Measurements from ENCODE around the gene NEUROD6.

DNA sequence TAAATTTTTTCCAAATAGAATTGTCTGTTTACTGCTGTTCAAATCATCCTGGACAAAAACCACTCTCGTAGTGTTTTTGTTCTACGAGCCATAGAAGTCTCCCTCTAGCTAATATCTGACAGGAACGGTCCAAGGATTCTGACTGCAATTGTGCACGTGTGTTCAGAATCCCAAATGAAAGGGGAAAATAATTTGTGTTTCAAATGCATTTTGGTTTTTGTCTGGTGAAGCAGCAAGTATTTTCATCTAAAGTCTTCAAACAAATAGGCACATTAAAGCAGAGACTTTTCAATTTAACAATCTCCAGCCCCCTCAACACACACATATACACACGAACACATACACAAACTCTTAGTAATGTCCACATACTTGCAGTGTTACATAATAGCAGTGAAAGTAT, 475 bp downstream of the NEUROD6 start:
- TF ChIP-seq NFATC4 (CRISPR knock-in tag; IDR thresholded peaks at IDR 0.05): no peak
- TF ChIP-seq, protein P1, sequence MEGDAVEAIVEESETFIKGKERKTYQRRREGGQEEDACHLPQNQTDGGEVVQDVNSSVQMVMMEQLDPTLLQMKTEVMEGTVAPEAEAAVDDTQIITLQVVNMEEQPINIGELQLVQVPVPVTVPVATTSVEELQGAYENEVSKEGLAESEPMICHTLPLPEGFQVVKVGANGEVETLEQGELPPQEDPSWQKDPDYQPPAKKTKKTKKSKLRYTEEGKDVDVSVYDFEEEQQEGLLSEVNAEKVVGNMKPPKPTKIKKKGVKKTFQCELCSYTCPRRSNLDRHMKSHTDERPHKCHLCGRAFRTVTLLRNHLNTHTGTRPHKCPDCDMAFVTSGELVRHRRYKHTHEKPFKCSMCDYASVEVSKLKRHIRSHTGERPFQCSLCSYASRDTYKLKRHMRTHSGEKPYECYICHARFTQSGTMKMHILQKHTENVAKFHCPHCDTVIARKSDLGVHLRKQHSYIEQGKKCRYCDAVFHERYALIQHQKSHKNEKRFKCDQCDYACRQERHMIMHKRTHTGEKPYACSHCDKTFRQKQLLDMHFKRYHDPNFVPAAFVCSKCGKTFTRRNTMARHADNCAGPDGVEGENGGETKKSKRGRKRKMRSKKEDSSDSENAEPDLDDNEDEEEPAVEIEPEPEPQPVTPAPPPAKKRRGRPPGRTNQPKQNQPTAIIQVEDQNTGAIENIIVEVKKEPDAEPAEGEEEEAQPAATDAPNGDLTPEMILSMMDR (IDR thresholded peaks at IDR 0.05): no peak
- TF ChIP-seq, protein P2, sequence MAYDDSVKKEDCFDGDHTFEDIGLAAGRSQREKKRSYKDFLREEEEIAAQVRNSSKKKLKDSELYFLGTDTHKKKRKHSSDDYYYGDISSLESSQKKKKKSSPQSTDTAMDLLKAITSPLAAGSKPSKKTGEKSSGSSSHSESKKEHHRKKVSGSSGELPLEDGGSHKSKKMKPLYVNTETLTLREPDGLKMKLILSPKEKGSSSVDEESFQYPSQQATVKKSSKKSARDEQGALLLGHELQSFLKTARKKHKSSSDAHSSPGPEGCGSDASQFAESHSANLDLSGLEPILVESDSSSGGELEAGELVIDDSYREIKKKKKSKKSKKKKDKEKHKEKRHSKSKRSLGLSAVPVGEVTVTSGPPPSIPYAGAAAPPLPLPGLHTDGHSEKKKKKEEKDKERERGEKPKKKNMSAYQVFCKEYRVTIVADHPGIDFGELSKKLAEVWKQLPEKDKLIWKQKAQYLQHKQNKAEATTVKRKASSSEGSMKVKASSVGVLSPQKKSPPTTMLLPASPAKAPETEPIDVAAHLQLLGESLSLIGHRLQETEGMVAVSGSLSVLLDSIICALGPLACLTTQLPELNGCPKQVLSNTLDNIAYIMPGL (CRISPR knock-in tag; IDR thresholded peaks at IDR 0.05): no peak
- TF ChIP-seq, protein P3, sequence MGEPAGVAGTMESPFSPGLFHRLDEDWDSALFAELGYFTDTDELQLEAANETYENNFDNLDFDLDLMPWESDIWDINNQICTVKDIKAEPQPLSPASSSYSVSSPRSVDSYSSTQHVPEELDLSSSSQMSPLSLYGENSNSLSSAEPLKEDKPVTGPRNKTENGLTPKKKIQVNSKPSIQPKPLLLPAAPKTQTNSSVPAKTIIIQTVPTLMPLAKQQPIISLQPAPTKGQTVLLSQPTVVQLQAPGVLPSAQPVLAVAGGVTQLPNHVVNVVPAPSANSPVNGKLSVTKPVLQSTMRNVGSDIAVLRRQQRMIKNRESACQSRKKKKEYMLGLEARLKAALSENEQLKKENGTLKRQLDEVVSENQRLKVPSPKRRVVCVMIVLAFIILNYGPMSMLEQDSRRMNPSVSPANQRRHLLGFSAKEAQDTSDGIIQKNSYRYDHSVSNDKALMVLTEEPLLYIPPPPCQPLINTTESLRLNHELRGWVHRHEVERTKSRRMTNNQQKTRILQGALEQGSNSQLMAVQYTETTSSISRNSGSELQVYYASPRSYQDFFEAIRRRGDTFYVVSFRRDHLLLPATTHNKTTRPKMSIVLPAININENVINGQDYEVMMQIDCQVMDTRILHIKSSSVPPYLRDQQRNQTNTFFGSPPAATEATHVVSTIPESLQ (CRISPR knock-in tag; IDR thresholded peaks at IDR 0.05): no peak
